GM04504 (cell line): ENCODE results near the gene PRCP.

Experiments
- DNase-seq: peaks from one replicate; pipeline ENCODE4 v3.0.0-alpha.2; 2012; ENCODE audit warnings: low read depth

PRCP gene

GRCh38 chr11:82906931-82907330, 6.7 kb upstream of the PRCP start:
- no peak for DNase-seq

- DNase-seq = peak; percentile 9
Observed at GRCh38 chr11:82906236-82906635, 6.0 kb upstream of the PRCP start.

- no peak for DNase-seq
Observed at GRCh38 chr11:82903843-82904586, 3.8 kb upstream of the PRCP start.

GRCh38 chr11:82902880-82903279, 2.6 kb upstream of the PRCP start:
- no peak for DNase-seq

GRCh38 chr11:82901922-82902485, 1.8 kb upstream of the PRCP start:
- no peak for DNase-seq

GRCh38 chr11:82901165-82901921, 1.1 kb upstream of the PRCP start, which contains the start of gene DDIAS:
Gene DDIAS (plus strand): TSS chr11:82901736. CDS start chr11:82914739, 13,003 bp downstream.
- peak; percentile 95 for DNase-seq

GRCh38 chr11:82899957-82900276, 313 bp downstream of the PRCP start:
- DNase-seq = no peak

GRCh38 chr11:82899186-82899820, 927 bp downstream of the PRCP start:
- no peak for DNase-seq

- no peak for DNase-seq
Observed at GRCh38 chr11:82898241-82898640, 2.0 kb downstream of the PRCP start.

GRCh38 chr11:82896183-82896582, 4.0 kb downstream of the PRCP start:
- no peak for DNase-seq

GRCh38 chr11:82895437-82896091, 4.7 kb downstream of the PRCP start:
- DNase-seq = no peak

- no peak for DNase-seq
Observed at GRCh38 chr11:82892611-82893169, 7.5 kb downstream of the PRCP start.

GRCh38 chr11:82890936-82891335, 9.3 kb downstream of the PRCP start:
- no peak for DNase-seq

GRCh38 chr11:82890002-82890341, 10.3 kb downstream of the PRCP start:
- no peak for DNase-seq

GRCh38 chr11:82889133-82890001, 10.9 kb downstream of the PRCP start:
- DNase-seq = no peak

GRCh38 chr11:82883853-82884252, 16.4 kb downstream of the PRCP start:
- no peak for DNase-seq

- DNase-seq = no peak
Observed at GRCh38 chr11:82874646-82875523, 25.3 kb downstream of the PRCP start.

- no peak for DNase-seq
Observed at GRCh38 chr11:82873919-82874333, 26.3 kb downstream of the PRCP start.

- no peak for DNase-seq
Observed at GRCh38 chr11:82872377-82873150, 27.7 kb downstream of the PRCP start.
